NB4 (cell line): Measurements from ENCODE around the gene LIFR.

Experiments
- DNase-seq: peaks from one replicate; pipeline ENCODE4 v3.0.0; 2010; ENCODE audit warnings: low read depth
- H3K4me3 ChIP-seq: one replicate; pipeline ENCODE4 v1.5.1; 2011; ENCODE audit warnings: mild to moderate bottlenecking, low read depth, low read length, moderate library complexity
- CTCF ChIP-seq: IDR thresholded peaks from one replicate; pipeline ENCODE4 v1.5.1; 2012; ENCODE audit warnings: low read depth, low read length
- MAX ChIP-seq: IDR thresholded peaks from 2 replicates; pipeline ENCODE4 v1.6.1; 2011; ENCODE audit warnings: low read depth, low read length
- MYC ChIP-seq: IDR thresholded peaks from 2 replicates; pipeline ENCODE4 v1.6.1; 2011; ENCODE audit warnings: low read depth, low read length
- POLR2A ChIP-seq: IDR thresholded peaks from 2 replicates; pipeline ENCODE4 v1.6.1; 2011; ENCODE audit warnings: mild to moderate bottlenecking; ENCODE audit not compliant: insufficient read length; ENCODE audit errors: extremely low read depth

Gene LIFR

GRCh38 chr5:38497946-38498345 is 58.5 kb downstream of the LIFR start:
- peak; percentile 4 for TF ChIP-seq CTCF
- no peak for TF ChIP-seq POLR2A
- no peak overlapping the region for H3K4me3 ChIP-seq
- peak; percentile 19 for DNase-seq

GRCh38 chr5:38494763-38495162 is 61.7 kb downstream of the LIFR start:
- H3K4me3 ChIP-seq: no peak overlapping the region
- DNase-seq: no peak
- TF ChIP-seq CTCF: no peak
- no peak for TF ChIP-seq MAX
- TF ChIP-seq MYC: no peak
- TF ChIP-seq POLR2A: no peak

- no peak overlapping the region for H3K4me3 ChIP-seq
- TF ChIP-seq MYC (no peak), CTCF (no peak), MAX (no peak), POLR2A (no peak)
These were observed 62.3 kb downstream of the LIFR start for GRCh38 chr5:38494175-38494574.

GRCh38 chr5:38483805-38484398 is 72.5 kb downstream of the LIFR start:
- no peak for DNase-seq
- TF ChIP-seq MAX: no peak
- no peak for TF ChIP-seq POLR2A
- no peak for TF ChIP-seq MYC
- TF ChIP-seq CTCF: no peak
- no peak overlapping the region for H3K4me3 ChIP-seq

More at GRCh38 chr5:38494175-38494574, 62.3 kb downstream of the LIFR start:
- DNase-seq: no peak

GRCh38 chr5:38479315-38479904 is 77.0 kb downstream of the LIFR start:
- TF ChIP-seq CTCF (no peak), POLR2A (no peak), MYC (no peak), MAX (no peak)
- no peak for DNase-seq
- no peak overlapping the region for H3K4me3 ChIP-seq
